Right atrium auricular region (tissue), 2 donors: ENCODE results near the gene PPP3CA. TPM values are rescaled to one million over a fixed set of nuclear protein-coding genes. Genes with fewer than 3 reads are reported as not detected.
A peak's percentile ranks its signal among the peaks of the same experiment; 100 is the strongest.

ENCODE experiments used
- DNase-seq: peaks from one replicate; pipeline ENCODE4 v3.0.0-alpha.2; 2019; ENCODE audit warnings: low spot score
- H3K27ac ChIP-seq, 2 donors: fragments of 200-600 bp; sonication (generic); 1 replicate in 1 of 2; 2 replicates in 1 of 2; pipeline ENCODE4 v1.5.1; 2016 to 2019
- H3K27me3 ChIP-seq, 2 donors: fragments of 200-600 bp; sonication (generic); one replicate each; pipeline versions ENCODE4 v1.5.1 to v1.6.0; 2017 to 2019
- H3K36me3 ChIP-seq: fragments of 200-600 bp; sonication (generic); one replicate; pipeline ENCODE4 v1.5.1; 2016
- H3K4me1 ChIP-seq, 2 donors: fragments of 200-600 bp; sonication (generic); one replicate each; pipeline versions ENCODE4 v1.5.1 to v1.6.0; 2017 to 2019
- H3K4me3 ChIP-seq, 2 donors: fragments of 200-600 bp; sonication (generic); 1 replicate in 1 of 2; 2 replicates in 1 of 2; pipeline ENCODE4 v1.5.1; 2017 to 2019; ENCODE audit warnings: mild to moderate bottlenecking in 1 of 2, moderate library complexity in 1 of 2
- H3K9me3 ChIP-seq, 2 donors: fragments of 200-600 bp; sonication (generic); one replicate each; pipeline ENCODE4 v1.5.1; 2019
- CTCF ChIP-seq, 2 donors: fragments of 200-600 bp; sonication (generic); IDR thresholded peaks; one replicate each; pipeline ENCODE4 v1.5.1; 2019; ENCODE audit warnings: antibody characterized with exemption in 2 of 2
- total RNA-seq, 2 donors: library from RNA; depleted of rRNA; stranded (reverse); fragments of >200 nt; gene quantifications; one replicate each; pipeline ENCODE4 v1.1.0, GENCODE V29; 2016

The PPP3CA gene
- 10 to 100 TPM; 11.2 to 15.7 TPM for total RNA-seq

GRCh38 chr4:101347267-101347556, at the start of gene PPP3CA:
TSS of gene PPP3CA (minus strand) at chr4:101347526.
- no peaks in the 10 kb centered on the region for H3K36me3 ChIP-seq
- peak within 1 kb of the TSS; percentile 94 to 98 for H3K27ac ChIP-seq
- DNase-seq: no peak
- peak within 1 kb of the TSS; percentile 72 to 89 for H3K4me3 ChIP-seq
- no peaks in the 10 kb centered on the region for H3K9me3 ChIP-seq
- peaks cover 0 to 9% of the 10 kb centered on the region in 2 donors for H3K4me1 ChIP-seq
- TF ChIP-seq CTCF (IDR thresholded peaks at IDR 0.05): no peak
- H3K27me3 ChIP-seq: no peaks in the 10 kb centered on the region

- Histone ChIP-seq H3K27ac (no peak overlapping the region), H3K4me1 (no peaks in the 10 kb centered on the region), H3K9me3 (no peaks in the 10 kb centered on the region), H3K4me3 (no peak overlapping the region), H3K36me3 (no peaks in the 10 kb centered on the region), H3K27me3 (no peaks in the 10 kb centered on the region)
- DNase-seq: no peak
- no peak for TF ChIP-seq CTCF (IDR thresholded peaks at IDR 0.05)
Observed at GRCh38 chr4:101393256-101393655, 45.9 kb upstream of the PPP3CA start.

- no peaks in the 10 kb centered on the region for H3K4me1 ChIP-seq
- no peak overlapping the region for H3K4me3 ChIP-seq
- H3K36me3 ChIP-seq: no peaks in the 10 kb centered on the region
- no peaks in the 10 kb centered on the region for H3K27me3 ChIP-seq
- no peak for DNase-seq
- H3K27ac ChIP-seq: no peak overlapping the region
- H3K9me3 ChIP-seq: no peaks in the 10 kb centered on the region
- TF ChIP-seq CTCF (IDR thresholded peaks at IDR 0.05): no peak
Observed at GRCh38 chr4:101370663-101371210, 23.4 kb upstream of the PPP3CA start.

GRCh38 chr4:101367201-101367600, 19.9 kb upstream of the PPP3CA start:
- DNase-seq: no peak
- Histone ChIP-seq H3K36me3 (no peaks in the 10 kb centered on the region), H3K4me3 (no peak overlapping the region), H3K27me3 (no peaks in the 10 kb centered on the region), H3K9me3 (no peaks in the 10 kb centered on the region), H3K4me1 (no peaks in the 10 kb centered on the region), H3K27ac (no peak overlapping the region)
- no peak for TF ChIP-seq CTCF (IDR thresholded peaks at IDR 0.05)

- Histone ChIP-seq H3K4me1 (no peaks in the 10 kb centered on the region), H3K9me3 (no peaks in the 10 kb centered on the region), H3K36me3 (no peaks in the 10 kb centered on the region), H3K4me3 (no peak overlapping the region), H3K27ac (no peak overlapping the region), H3K27me3 (no peaks in the 10 kb centered on the region)
- no peak for DNase-seq
- TF ChIP-seq CTCF (IDR thresholded peaks at IDR 0.05): no peak
Observed at GRCh38 chr4:101366331-101366730, 19.0 kb upstream of the PPP3CA start.

GRCh38 chr4:101357751-101358150, 10.4 kb upstream of the PPP3CA start:
- no peaks in the 10 kb centered on the region for H3K9me3 ChIP-seq
- H3K4me3 ChIP-seq: no peak overlapping the region
- H3K4me1 ChIP-seq: no peaks in the 10 kb centered on the region
- TF ChIP-seq CTCF (IDR thresholded peaks at IDR 0.05): no peak
- H3K27ac ChIP-seq: no peak overlapping the region
- H3K27me3 ChIP-seq: no peaks in the 10 kb centered on the region
- H3K36me3 ChIP-seq: no peaks in the 10 kb centered on the region
- no peak for DNase-seq
